Astrocyte (in vitro differentiated cells and primary cell): ENCODE measurements around the gene UNCX.

Experiments used
- EZH2 ChIP-seq: IDR thresholded peaks from 2 replicates; pipeline ENCODE4 v1.6.1; 2012; ENCODE audit warnings: mild to moderate bottlenecking, low read length, inconsistent platforms; ENCODE audit not compliant: insufficient read depth
- TF ChIP-seq, protein P1 (sequence below): IDR thresholded peaks from 2 replicates; pipeline ENCODE4 v1.5.1; 2011; ENCODE audit warnings: low read depth, mild to moderate bottlenecking, inconsistent platforms, low read length, moderate library complexity; ENCODE audit not compliant: insufficient read depth

DNA sequence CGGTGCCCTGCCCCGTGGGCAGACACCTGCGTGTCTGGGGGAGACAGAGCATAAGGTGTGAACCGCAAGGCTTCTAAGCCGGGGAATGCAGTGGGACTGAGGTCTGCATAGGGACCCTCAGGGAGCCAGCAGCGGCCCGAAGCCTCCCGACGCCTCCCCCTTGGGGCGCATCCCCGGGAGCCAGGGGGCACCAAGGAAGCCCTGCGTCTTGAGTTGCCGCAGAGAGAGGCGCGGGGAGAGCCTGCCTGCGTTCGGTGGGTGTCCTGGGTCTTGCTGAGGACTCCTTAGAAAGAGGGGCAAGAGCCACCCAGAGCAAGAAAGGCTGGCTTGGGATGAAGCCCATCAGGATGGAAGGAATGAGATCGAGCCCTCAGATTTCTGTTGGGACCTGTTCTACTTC is 18.2 kb upstream of the UNCX start:
- TF ChIP-seq, protein P1, sequence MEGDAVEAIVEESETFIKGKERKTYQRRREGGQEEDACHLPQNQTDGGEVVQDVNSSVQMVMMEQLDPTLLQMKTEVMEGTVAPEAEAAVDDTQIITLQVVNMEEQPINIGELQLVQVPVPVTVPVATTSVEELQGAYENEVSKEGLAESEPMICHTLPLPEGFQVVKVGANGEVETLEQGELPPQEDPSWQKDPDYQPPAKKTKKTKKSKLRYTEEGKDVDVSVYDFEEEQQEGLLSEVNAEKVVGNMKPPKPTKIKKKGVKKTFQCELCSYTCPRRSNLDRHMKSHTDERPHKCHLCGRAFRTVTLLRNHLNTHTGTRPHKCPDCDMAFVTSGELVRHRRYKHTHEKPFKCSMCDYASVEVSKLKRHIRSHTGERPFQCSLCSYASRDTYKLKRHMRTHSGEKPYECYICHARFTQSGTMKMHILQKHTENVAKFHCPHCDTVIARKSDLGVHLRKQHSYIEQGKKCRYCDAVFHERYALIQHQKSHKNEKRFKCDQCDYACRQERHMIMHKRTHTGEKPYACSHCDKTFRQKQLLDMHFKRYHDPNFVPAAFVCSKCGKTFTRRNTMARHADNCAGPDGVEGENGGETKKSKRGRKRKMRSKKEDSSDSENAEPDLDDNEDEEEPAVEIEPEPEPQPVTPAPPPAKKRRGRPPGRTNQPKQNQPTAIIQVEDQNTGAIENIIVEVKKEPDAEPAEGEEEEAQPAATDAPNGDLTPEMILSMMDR, result no peak
- TF ChIP-seq EZH2, result no peak
